Measurements from ENCODE around the gene AFAP1L2. TPM values are rescaled to one million over a fixed set of nuclear protein-coding genes. Genes with fewer than 3 reads are reported as not detected.

Gene AFAP1L2
- total and polyA plus RNA-seq, 2 donors (not counting 1 experiment from before 2014, with no cell fraction given): 4.7 to 4.9 TPM

DNA sequence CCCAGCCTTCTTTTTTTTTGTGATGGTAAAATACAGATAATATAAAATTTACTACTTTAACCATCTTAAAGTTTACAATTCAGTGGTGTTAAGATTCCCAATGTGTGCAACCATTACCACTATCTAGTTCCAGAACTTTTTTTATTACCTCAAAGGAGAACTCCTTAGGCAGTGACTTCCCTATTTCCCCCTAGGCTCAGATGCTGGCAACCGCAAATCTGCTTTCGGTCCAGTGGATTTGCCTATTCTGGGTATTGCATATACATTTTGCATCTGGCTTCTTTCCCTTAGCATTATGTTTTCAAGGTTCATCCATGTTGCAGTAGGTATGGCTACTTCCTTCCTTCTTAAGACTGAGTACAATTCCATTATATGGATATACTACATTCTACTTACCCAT is 56.5 kb downstream of the AFAP1L2 start:
- no CpG with 5 or more reads among the region's 2 CpGs for WGBS (ENCODE audit: insufficient coverage)
- H3K4me2 ChIP-seq (replicated peaks; ENCODE audit: low read depth, low read length, poor library complexity, severe bottlenecking): no peak overlapping the region

DNA sequence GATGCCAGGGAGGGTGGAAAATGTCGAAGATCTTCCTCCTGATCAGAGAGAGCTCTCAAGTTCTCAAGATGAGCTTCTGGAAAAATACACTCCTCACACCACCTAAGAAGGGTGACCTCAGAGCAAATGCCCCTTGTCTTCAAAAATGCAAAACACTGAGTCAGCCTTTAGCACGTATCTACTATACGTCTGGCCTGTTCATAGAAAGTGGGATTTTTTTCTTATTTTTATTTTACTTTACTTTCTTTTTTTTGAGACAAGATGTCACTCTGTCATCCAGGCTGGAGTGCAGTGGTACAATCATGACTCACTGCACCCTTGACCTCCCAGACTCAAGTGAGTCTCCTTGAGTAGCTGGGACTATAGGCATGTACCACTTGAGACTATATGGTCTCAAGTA is 57.1 kb downstream of the AFAP1L2 start:
- no peak overlapping the region for H3K4me3 Mint-ChIP-seq
- H3K9ac ChIP-seq (ENCODE audit: low read length): no peak overlapping the region
- ATAC-seq (ENCODE audit: low read depth): no peak
- H3K9me3 Mint-ChIP-seq (ENCODE audit: insufficient read depth): no peaks in the 10 kb centered on the region
- no peak overlapping the region for H3K4me3 ChIP-seq (ENCODE audit: control extremely low read depth in 1 of 5, extremely low read depth in 1 of 5, insufficient read depth in 1 of 5, low read depth in 2 of 5, low read length in 4 of 5)
- H3K4me1 Mint-ChIP-seq: no peaks in the 10 kb centered on the region
- POLR2A ChIA-PET: no interaction called here
- no peak overlapping the region for H3K4me2 ChIP-seq (replicated peaks; ENCODE audit: low read depth, low read length, poor library complexity, severe bottlenecking)
- WGBS (ENCODE audit: insufficient coverage): no CpG with 5 or more reads among the region's 3 CpGs
- H3K79me2 ChIP-seq (ENCODE audit: control insufficient read depth, insufficient read depth, low read length): no peaks in the 10 kb centered on the region
- H2AFZ ChIP-seq (ENCODE audit: insufficient read depth, low read depth, low read length, poor library complexity, severe bottlenecking): no peak overlapping the region
- no peaks in the 10 kb centered on the region for H3K4me1 ChIP-seq (ENCODE audit: control insufficient read depth in 2 of 2, insufficient read depth in 2 of 2, low read length in 2 of 2)
- no peak overlapping the region for H3K27ac Mint-ChIP-seq
- TF ChIP-seq EZH2 (IDR thresholded peaks at IDR 0.05; ENCODE audit: borderline replicate concordance, insufficient read depth, low read depth, low read length, poor library complexity, severe bottlenecking) (no peak), CTCF (IDR thresholded peaks at IDR 0.05) (no peak)
- CTCF ChIA-PET: no interaction called here
- no peaks in the 10 kb centered on the region for H3K9me3 ChIP-seq (ENCODE audit: control extremely low read depth in 1 of 3, control insufficient read depth in 2 of 3, insufficient read depth in 1 of 3, low read length in 2 of 3)
- no peaks in the 10 kb centered on the region for H4K20me1 ChIP-seq (ENCODE audit: control insufficient read depth, insufficient read depth, low read length, poor library complexity, severe bottlenecking)
- no peaks in the 10 kb centered on the region for H3K27me3 Mint-ChIP-seq
- no peak for DNase-seq
- H3K27me3 ChIP-seq (replicated peaks in 1 of 4; ENCODE audit: control extremely low read depth in 1 of 4, control insufficient read depth in 3 of 4, insufficient read depth in 4 of 4, low read length in 3 of 4): no peaks in the 10 kb centered on the region
- H3K36me3 ChIP-seq (replicated peaks in 1 of 2; ENCODE audit: control extremely low read depth in 1 of 2, control insufficient read depth in 1 of 2, extremely low read depth in 1 of 2, insufficient read depth in 2 of 2, low read length in 1 of 2): no peaks in the 10 kb centered on the region
- no peak overlapping the region for H3K27ac ChIP-seq (ENCODE audit: low read length in 2 of 2)
- intact Hi-C loops (cut with micrococcal nuclease): no loop called here

More for the DNA sequence above, 56.5 kb downstream of the AFAP1L2 start:
- Histone ChIP-seq H3K9ac (ENCODE audit: low read length) (no peak overlapping the region), H3K36me3 (replicated peaks in 1 of 2; ENCODE audit: control extremely low read depth in 1 of 2, control insufficient read depth in 1 of 2, extremely low read depth in 1 of 2, insufficient read depth in 2 of 2, low read length in 1 of 2) (no peaks in the 10 kb centered on the region), H3K4me3 (ENCODE audit: control extremely low read depth in 1 of 5, extremely low read depth in 1 of 5, insufficient read depth in 1 of 5, low read depth in 2 of 5, low read length in 4 of 5) (no peak overlapping the region), H2AFZ (ENCODE audit: insufficient read depth, low read depth, low read length, poor library complexity, severe bottlenecking) (no peak overlapping the region), H3K27me3 (replicated peaks in 1 of 4; ENCODE audit: control extremely low read depth in 1 of 4, control insufficient read depth in 3 of 4, insufficient read depth in 4 of 4, low read length in 3 of 4) (no peaks in the 10 kb centered on the region), H3K9me3 (ENCODE audit: control extremely low read depth in 1 of 3, control insufficient read depth in 2 of 3, insufficient read depth in 1 of 3, low read length in 2 of 3) (no peaks in the 10 kb centered on the region), H3K79me2 (ENCODE audit: control insufficient read depth, insufficient read depth, low read length) (no peaks in the 10 kb centered on the region), H4K20me1 (ENCODE audit: control insufficient read depth, insufficient read depth, low read length, poor library complexity, severe bottlenecking) (no peaks in the 10 kb centered on the region), H3K27ac (ENCODE audit: low read length in 2 of 2) (no peak overlapping the region), H3K4me1 (ENCODE audit: control insufficient read depth in 2 of 2, insufficient read depth in 2 of 2, low read length in 2 of 2) (no peaks in the 10 kb centered on the region)
- POLR2A ChIA-PET: no interaction called here
- Mint-ChIP-seq H3K4me1 (no peaks in the 10 kb centered on the region), H3K4me3 (no peak overlapping the region), H3K9me3 (ENCODE audit: insufficient read depth) (no peaks in the 10 kb centered on the region), H3K27me3 (no peaks in the 10 kb centered on the region), H3K27ac (no peak overlapping the region)
- intact Hi-C loops (cut with micrococcal nuclease): no loop called here
- ATAC-seq (ENCODE audit: low read depth): no peak
- TF ChIP-seq EZH2 (IDR thresholded peaks at IDR 0.05; ENCODE audit: borderline replicate concordance, insufficient read depth, low read depth, low read length, poor library complexity, severe bottlenecking): no peak
- CTCF ChIA-PET: no interaction called here
- no peak for DNase-seq
